Astrocyte of the spinal cord (primary cell): ENCODE data around the gene TBC1D22A.

Experiments used
- DNase-seq: peaks from one replicate; pipeline ENCODE4 v3.0.0; 2011; ENCODE audit warnings: low read depth, low spot score
- H3K4me3 ChIP-seq: 2 replicates; pipeline ENCODE4 v1.5.1; 2011; ENCODE audit warnings: low read depth, mild to moderate bottlenecking, low read length, moderate library complexity
- in situ Hi-C: cut with HindIII; loops from 2 replicates; pipeline ENCODE4 v1.10.0; 2017; ENCODE audit warnings: low sequenced_read_pairs
- TF ChIP-seq, protein P1 (sequence below): IDR thresholded peaks from 2 replicates; pipeline ENCODE4 v1.5.1; 2012; ENCODE audit warnings: low read depth, mild to moderate bottlenecking, low read length, inconsistent platforms

Gene TBC1D22A

DNA sequence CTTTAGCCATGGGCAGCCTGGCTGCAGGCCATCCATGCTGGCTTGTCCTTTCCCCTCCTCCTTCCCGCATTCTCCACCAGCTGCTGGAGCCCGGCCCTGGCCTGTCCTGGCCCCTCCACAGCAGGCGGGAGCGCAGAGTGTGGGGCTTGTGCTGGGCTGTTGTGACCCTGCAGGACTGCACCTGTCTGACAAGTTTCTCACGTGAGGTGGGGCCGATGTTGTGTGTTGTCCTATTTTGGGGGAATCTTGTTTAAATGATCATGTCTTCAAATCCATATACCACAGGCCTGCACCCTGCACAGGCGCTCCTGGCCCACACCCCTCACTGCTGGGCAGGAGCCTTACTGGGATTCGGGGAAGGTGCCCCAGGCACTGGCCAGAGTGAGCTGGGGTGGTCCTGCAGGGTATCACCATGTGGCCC is 30.4 kb downstream of the TBC1D22A start:
- in situ Hi-C loops = no loop called here

DNA sequence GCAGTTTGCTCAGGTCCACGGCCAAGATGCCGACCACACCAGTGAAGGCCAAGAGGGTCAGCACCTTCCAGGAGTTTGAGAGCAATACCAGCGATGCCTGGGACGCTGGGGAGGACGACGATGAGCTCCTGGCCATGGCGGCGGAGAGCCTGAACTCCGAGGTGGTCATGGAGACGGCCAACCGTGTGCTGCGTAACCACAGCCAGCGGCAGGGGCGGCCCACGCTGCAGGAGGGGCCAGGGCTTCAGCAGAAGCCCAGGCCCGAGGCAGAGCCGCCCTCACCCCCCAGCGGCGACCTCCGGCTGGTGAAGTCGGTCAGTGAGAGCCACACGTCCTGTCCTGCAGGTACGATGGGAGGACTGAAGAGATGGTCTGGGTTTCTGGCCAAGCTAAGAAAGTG is 31.0 kb downstream of the TBC1D22A start:
- in situ Hi-C loops = no loop called here
- no peak overlapping the region for H3K4me3 ChIP-seq
- TF ChIP-seq, protein P1, sequence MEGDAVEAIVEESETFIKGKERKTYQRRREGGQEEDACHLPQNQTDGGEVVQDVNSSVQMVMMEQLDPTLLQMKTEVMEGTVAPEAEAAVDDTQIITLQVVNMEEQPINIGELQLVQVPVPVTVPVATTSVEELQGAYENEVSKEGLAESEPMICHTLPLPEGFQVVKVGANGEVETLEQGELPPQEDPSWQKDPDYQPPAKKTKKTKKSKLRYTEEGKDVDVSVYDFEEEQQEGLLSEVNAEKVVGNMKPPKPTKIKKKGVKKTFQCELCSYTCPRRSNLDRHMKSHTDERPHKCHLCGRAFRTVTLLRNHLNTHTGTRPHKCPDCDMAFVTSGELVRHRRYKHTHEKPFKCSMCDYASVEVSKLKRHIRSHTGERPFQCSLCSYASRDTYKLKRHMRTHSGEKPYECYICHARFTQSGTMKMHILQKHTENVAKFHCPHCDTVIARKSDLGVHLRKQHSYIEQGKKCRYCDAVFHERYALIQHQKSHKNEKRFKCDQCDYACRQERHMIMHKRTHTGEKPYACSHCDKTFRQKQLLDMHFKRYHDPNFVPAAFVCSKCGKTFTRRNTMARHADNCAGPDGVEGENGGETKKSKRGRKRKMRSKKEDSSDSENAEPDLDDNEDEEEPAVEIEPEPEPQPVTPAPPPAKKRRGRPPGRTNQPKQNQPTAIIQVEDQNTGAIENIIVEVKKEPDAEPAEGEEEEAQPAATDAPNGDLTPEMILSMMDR = no peak
- no peak for DNase-seq

More for the DNA sequence above, 30.4 kb downstream of the TBC1D22A start:
- TF ChIP-seq, protein P1 = no peak
- DNase-seq = no peak
- H3K4me3 ChIP-seq = no peak overlapping the region

- H3K4me3 ChIP-seq = no peak overlapping the region
- in situ Hi-C loops = no loop called here
- DNase-seq = no peak
- TF ChIP-seq, protein P1 = no peak
These were observed 31.6 kb downstream of the TBC1D22A start for GRCh38 chr22:46794067-46794466.

DNA sequence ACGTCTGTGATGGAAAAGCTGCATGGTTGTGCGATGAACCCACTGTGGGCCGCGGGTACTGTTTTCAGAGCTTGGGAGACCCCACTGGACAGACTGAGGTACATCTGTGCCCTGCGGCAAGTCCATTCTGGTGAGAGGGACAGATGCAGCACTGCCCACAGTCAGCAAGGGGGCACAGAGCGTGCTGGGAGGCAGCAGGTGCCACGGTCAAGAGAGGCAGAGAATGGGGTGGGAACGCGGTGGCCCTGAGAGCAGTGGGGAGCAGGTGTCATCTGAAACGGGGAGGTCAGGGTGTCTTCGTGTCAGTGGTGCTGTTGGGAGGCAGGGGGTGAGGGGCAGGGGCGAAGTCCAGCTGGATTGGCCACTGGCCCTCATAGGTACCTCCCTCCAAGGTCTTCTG is 32.0 kb downstream of the TBC1D22A start:
- no peak for DNase-seq
- in situ Hi-C loops = no loop called here
- no peak overlapping the region for H3K4me3 ChIP-seq
- TF ChIP-seq, protein P1 = no peak

GRCh38 chr22:46795140-46795539 is 32.7 kb downstream of the TBC1D22A start:
- no peak for DNase-seq
- H3K4me3 ChIP-seq = no peak overlapping the region
- in situ Hi-C loops = no loop called here
- TF ChIP-seq, protein P1 = no peak

DNA sequence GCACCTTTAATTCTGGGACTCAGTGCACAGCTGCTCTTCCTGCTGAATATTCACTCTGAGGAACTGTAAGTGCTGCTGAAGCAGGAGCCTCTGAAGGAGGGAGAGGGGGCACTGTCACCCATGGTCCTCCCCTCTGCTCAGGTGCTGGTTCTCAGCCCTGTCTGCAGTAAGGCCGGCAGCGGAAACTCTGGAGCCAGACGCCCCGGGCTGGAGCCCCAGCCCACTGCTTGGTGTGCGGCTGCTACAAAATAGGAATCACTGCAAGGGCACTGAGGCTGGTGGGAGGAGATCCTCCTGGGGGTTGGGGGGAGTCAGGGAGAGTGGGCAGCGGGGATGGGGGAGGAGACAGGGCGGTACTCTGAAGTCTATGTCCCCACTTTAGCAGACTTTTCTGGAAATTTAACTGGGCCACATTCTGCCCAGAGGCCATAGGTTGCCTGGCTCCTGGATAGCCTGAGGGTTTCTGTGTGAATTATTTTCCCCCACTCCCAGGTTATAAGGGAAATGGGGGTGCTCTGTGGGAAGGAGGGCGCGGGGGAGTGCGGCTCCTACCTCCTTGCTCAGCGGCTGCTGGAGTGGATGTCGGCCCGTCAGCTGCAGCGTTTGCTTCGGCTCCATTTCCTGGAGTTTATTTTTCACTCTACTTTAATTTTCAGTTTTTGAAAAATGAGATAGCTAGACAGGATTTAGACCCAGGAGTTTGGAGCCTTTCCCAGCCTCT is 33.6 kb downstream of the TBC1D22A start:
- in situ Hi-C loops = no loop called here
- TF ChIP-seq, protein P1 = no peak

More for the DNA sequence above, 33.6 kb downstream of the TBC1D22A start:
- H3K4me3 ChIP-seq = no peak overlapping the region
- no peak for DNase-seq
